ENCODE data around the gene USP34.
A peak's percentile ranks its signal among the peaks of the same experiment; 100 is the strongest.

The USP34 gene

DNA sequence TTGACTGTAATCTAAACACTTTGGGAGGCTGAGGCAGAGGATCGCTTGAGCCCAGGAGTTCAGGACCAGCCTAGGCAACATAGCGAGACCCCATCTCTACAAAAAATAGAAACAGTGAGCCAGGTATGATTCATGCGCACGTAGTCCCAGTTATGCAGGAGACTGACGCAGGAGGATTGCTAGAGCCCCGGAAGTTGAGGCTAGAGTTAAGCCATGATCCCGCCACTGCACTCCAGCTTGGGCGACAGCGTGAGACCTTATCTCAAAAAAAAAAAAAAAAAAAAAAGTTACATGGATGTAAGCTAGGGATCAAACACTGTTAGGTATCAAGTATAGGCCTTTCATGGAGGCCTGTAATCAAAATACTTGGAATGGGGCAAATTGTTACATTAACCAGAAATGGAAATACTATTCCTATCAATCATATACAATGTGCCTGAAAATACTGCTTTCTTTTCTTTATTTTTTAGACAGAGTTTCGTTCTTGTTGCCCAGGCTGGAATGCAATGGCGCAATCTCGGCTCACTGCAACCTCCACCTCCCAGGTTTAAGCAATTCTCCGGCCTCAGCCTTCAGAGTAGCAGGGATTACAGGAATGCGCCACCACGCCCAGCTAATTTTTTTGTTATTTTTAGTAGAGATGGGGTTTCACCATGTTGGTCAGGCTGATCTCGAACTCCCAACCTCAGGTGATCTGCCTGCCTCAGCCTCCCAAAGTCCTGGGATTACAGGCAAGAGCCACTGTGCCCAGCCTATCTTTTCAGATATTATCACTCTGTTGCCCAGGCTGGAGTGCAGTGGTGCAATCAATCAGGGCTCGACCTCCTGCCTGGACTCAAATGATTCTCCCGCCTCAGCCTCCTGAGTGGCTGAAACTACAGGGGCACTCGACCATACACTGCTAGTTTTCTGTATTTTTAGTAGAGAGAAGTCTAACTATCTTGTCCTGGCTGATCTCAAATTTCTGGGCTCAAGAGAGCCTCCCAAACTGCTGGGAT is 40.1 kb upstream of the USP34 start:
- H3K9me3 ChIP-seq (ENCODE audit: control insufficient read depth, low read length) = no peaks in the 10 kb centered on the region
- H3K4me1 ChIP-seq (ENCODE audit: control insufficient read depth, insufficient read depth, low read depth, low read length) = peaks cover 8% of the 10 kb centered on the region
- H3K9ac ChIP-seq (ENCODE audit: low read length) = no peak overlapping the region
- no peak overlapping the region for H3K4me3 ChIP-seq (ENCODE audit: insufficient read depth in 1 of 2, low read depth in 1 of 2, low read length in 2 of 2)
- H4K91ac ChIP-seq (ENCODE audit: low read length) = no peak overlapping the region
- DNase-seq = no peak
- no peak overlapping the region for H2BK120ac ChIP-seq (ENCODE audit: low read depth, low read length)
- H3K79me1 ChIP-seq (replicated peaks; ENCODE audit: low read length, poor library complexity, severe bottlenecking) = peaks cover 1% of the 10 kb centered on the region
- H2AK5ac ChIP-seq (ENCODE audit: low read length, severe bottlenecking) = no peak overlapping the region
- peaks cover 45 to 64% of the 10 kb centered on the region in 2 experiments for H3K36me3 ChIP-seq (ENCODE audit: control insufficient read depth in 1 of 2, insufficient read depth in 2 of 2, low read depth in 1 of 2, low read length in 2 of 2)
- no peak overlapping the region for H2BK12ac ChIP-seq (ENCODE audit: low read length in 2 of 2)
- no peak overlapping the region for H2BK15ac ChIP-seq (ENCODE audit: low read depth, poor library complexity, severe bottlenecking)
- H3K4ac ChIP-seq (ENCODE audit: low read depth in 1 of 2, low read length in 2 of 2) = no peak overlapping the region
- no peak overlapping the region for H2BK5ac ChIP-seq (ENCODE audit: low read depth, low read length, poor library complexity, severe bottlenecking)
- no peak overlapping the region for H3K18ac ChIP-seq (ENCODE audit: low read depth in 1 of 2, low read length in 2 of 2)
- no peak overlapping the region for H3K4me2 ChIP-seq (ENCODE audit: low read length, poor library complexity, severe bottlenecking)
- H4K8ac ChIP-seq (ENCODE audit: low read length) = no peak overlapping the region
- H2AFZ ChIP-seq (ENCODE audit: low read depth, low read length) = no peak overlapping the region
- peak overlapping the region; percentile 44 for H3K27ac ChIP-seq (ENCODE audit: low read length, poor library complexity, severe bottlenecking)
- H3K23ac ChIP-seq (ENCODE audit: low read length in 2 of 2) = no peak overlapping the region
- H3K27me3 ChIP-seq (ENCODE audit: control insufficient read depth in 1 of 2, insufficient read depth in 1 of 2, low read length in 2 of 2) = no peaks in the 10 kb centered on the region
- no peak overlapping the region for H3K14ac ChIP-seq (ENCODE audit: low read length in 2 of 2)
- 96% methylated on average over 16 of the region's 19 CpGs for WGBS

DNA sequence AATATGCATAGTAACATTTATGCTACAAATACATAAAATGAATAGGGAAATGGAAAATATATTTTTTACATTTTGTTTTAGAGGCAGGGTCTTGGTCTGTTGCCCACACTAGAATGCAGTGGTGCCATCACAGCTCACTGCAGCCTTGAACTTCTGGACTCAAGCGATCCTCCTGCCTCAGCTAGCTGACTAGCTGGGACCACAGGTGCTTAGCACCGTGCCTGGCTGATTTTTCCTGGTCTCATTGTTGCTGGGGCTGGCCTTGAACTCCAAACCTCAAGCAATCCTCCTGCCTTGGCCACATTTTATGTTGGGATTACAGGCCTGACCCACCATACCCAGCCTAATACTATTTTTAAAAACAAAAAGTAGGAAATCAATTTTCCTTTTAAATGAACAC is 34.1 kb upstream of the USP34 start:
- H2AK5ac ChIP-seq (ENCODE audit: low read length, severe bottlenecking) = no peak overlapping the region
- H3K23ac ChIP-seq (ENCODE audit: low read length in 2 of 2) = no peak overlapping the region
- peaks cover 37 to 64% of the 10 kb centered on the region in 2 experiments for H3K36me3 ChIP-seq (ENCODE audit: control insufficient read depth in 1 of 2, insufficient read depth in 2 of 2, low read depth in 1 of 2, low read length in 2 of 2)
- H3K9ac ChIP-seq (ENCODE audit: low read length) = no peak overlapping the region
- H2BK120ac ChIP-seq (ENCODE audit: low read depth, low read length) = no peak overlapping the region
- no peak overlapping the region for H3K4ac ChIP-seq (ENCODE audit: low read depth in 1 of 2, low read length in 2 of 2)
- no peak overlapping the region for H4K8ac ChIP-seq (ENCODE audit: low read length)
- H2BK5ac ChIP-seq (ENCODE audit: low read depth, low read length, poor library complexity, severe bottlenecking) = no peak overlapping the region
- peaks cover 7% of the 10 kb centered on the region for H3K79me1 ChIP-seq (replicated peaks; ENCODE audit: low read length, poor library complexity, severe bottlenecking)
- 94% methylated on average over 2 of the region's 2 CpGs for WGBS
- no peak overlapping the region for H3K4me2 ChIP-seq (ENCODE audit: low read length, poor library complexity, severe bottlenecking)
- no peak overlapping the region for H2BK15ac ChIP-seq (ENCODE audit: low read depth, poor library complexity, severe bottlenecking)
- H3K18ac ChIP-seq (ENCODE audit: low read depth in 1 of 2, low read length in 2 of 2) = no peak overlapping the region
- no peak overlapping the region for H4K91ac ChIP-seq (ENCODE audit: low read length)
- H3K4me3 ChIP-seq (ENCODE audit: insufficient read depth in 1 of 2, low read depth in 1 of 2, low read length in 2 of 2) = no peak overlapping the region
- H3K27me3 ChIP-seq (ENCODE audit: control insufficient read depth in 1 of 2, insufficient read depth in 1 of 2, low read length in 2 of 2) = no peaks in the 10 kb centered on the region
- H3K27ac ChIP-seq (ENCODE audit: low read length, poor library complexity, severe bottlenecking) = no peak overlapping the region
- H2BK12ac ChIP-seq (ENCODE audit: low read length in 2 of 2) = no peak overlapping the region
- no peak overlapping the region for H2AFZ ChIP-seq (ENCODE audit: low read depth, low read length)
- peaks cover 2% of the 10 kb centered on the region for H3K4me1 ChIP-seq (ENCODE audit: control insufficient read depth, insufficient read depth, low read depth, low read length)
- H3K9me3 ChIP-seq (ENCODE audit: control insufficient read depth, low read length) = no peaks in the 10 kb centered on the region
- DNase-seq = no peak
- no peak overlapping the region for H3K14ac ChIP-seq (ENCODE audit: low read length in 2 of 2)

GRCh38 chr2:61499060-61499459 is 28.2 kb upstream of the USP34 start:
- peak overlapping the region; percentile 12 for H4K8ac ChIP-seq (ENCODE audit: low read length)
- 100% methylated on average over 2 of the region's 2 CpGs for WGBS
- no peak overlapping the region for H2BK5ac ChIP-seq (ENCODE audit: low read depth, low read length, poor library complexity, severe bottlenecking)
- no peaks in the 10 kb centered on the region for H3K9me3 ChIP-seq (ENCODE audit: control insufficient read depth, low read length)
- H3K4me3 ChIP-seq (ENCODE audit: insufficient read depth in 1 of 2, low read depth in 1 of 2, low read length in 2 of 2) = no peak overlapping the region
- H2BK12ac ChIP-seq (ENCODE audit: low read length in 2 of 2) = no peak overlapping the region
- no peak overlapping the region for H2BK120ac ChIP-seq (ENCODE audit: low read depth, low read length)
- no peaks in the 10 kb centered on the region for H3K27me3 ChIP-seq (ENCODE audit: control insufficient read depth in 1 of 2, insufficient read depth in 1 of 2, low read length in 2 of 2)
- no peak overlapping the region for H4K91ac ChIP-seq (ENCODE audit: low read length)
- H3K4ac ChIP-seq (ENCODE audit: low read depth in 1 of 2, low read length in 2 of 2) = no peak overlapping the region
- no peak for DNase-seq
- H3K4me1 ChIP-seq (ENCODE audit: control insufficient read depth, insufficient read depth, low read depth, low read length) = no peaks in the 10 kb centered on the region
- no peak overlapping the region for H2AK5ac ChIP-seq (ENCODE audit: low read length, severe bottlenecking)
- H3K27ac ChIP-seq (ENCODE audit: low read length, poor library complexity, severe bottlenecking) = no peak overlapping the region
- no peak overlapping the region for H3K18ac ChIP-seq (ENCODE audit: low read depth in 1 of 2, low read length in 2 of 2)
- H3K36me3 ChIP-seq (ENCODE audit: control insufficient read depth in 1 of 2, insufficient read depth in 2 of 2, low read depth in 1 of 2, low read length in 2 of 2) = peaks cover 23 to 87% of the 10 kb centered on the region in 2 experiments
- H3K9ac ChIP-seq (ENCODE audit: low read length) = no peak overlapping the region
- H2BK15ac ChIP-seq (ENCODE audit: low read depth, poor library complexity, severe bottlenecking) = no peak overlapping the region
- H3K4me2 ChIP-seq (ENCODE audit: low read length, poor library complexity, severe bottlenecking) = no peak overlapping the region
- H3K23ac ChIP-seq (ENCODE audit: low read length in 2 of 2) = no peak overlapping the region
- no peak overlapping the region for H2AFZ ChIP-seq (ENCODE audit: low read depth, low read length)
- H3K14ac ChIP-seq (ENCODE audit: low read length in 2 of 2) = no peak overlapping the region
- peaks cover 13% of the 10 kb centered on the region for H3K79me1 ChIP-seq (replicated peaks; ENCODE audit: low read length, poor library complexity, severe bottlenecking)

DNA sequence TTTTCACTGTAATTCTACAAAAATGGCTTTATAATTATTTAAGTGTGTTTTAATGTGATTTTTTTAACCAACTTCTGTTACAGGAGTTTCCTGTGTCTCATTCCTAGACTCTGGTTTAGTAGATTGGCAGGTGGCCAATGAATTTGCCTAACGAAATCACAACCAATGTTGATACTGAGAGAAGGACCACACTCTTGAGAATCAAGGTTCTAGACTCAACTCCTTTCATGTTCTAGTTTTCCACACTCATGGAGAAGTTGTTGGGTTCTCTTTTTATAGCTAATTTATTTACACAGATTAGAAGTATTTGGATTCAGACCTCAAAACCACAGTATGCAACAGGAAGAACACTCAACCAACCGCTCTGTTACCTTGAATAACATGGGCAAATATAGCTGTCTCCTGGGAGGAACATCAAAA is 22.6 kb upstream of the USP34 start:
- H2AFZ ChIP-seq (ENCODE audit: low read depth, low read length) = no peak overlapping the region
- WGBS = 92% methylated on average over 2 of the region's 2 CpGs

More for the DNA sequence above, 22.6 kb upstream of the USP34 start:
- H3K27ac ChIP-seq (ENCODE audit: low read length, poor library complexity, severe bottlenecking) = no peak overlapping the region
- no peaks in the 10 kb centered on the region for H3K9me3 ChIP-seq (ENCODE audit: control insufficient read depth, low read length)
- H3K4ac ChIP-seq (ENCODE audit: low read depth in 1 of 2, low read length in 2 of 2) = no peak overlapping the region
- H2BK5ac ChIP-seq (ENCODE audit: low read depth, low read length, poor library complexity, severe bottlenecking) = no peak overlapping the region
- no peak overlapping the region for H4K8ac ChIP-seq (ENCODE audit: low read length)
- peaks cover 18% of the 10 kb centered on the region for H3K79me1 ChIP-seq (replicated peaks; ENCODE audit: low read length, poor library complexity, severe bottlenecking)
- H3K14ac ChIP-seq (ENCODE audit: low read length in 2 of 2) = no peak overlapping the region
- H2BK120ac ChIP-seq (ENCODE audit: low read depth, low read length) = no peak overlapping the region
- H3K36me3 ChIP-seq (ENCODE audit: control insufficient read depth in 1 of 2, insufficient read depth in 2 of 2, low read depth in 1 of 2, low read length in 2 of 2) = peaks cover 28 to 92% of the 10 kb centered on the region in 2 experiments
- no peak overlapping the region for H2BK12ac ChIP-seq (ENCODE audit: low read length in 2 of 2)
- H2BK15ac ChIP-seq (ENCODE audit: low read depth, poor library complexity, severe bottlenecking) = no peak overlapping the region
- H2AK5ac ChIP-seq (ENCODE audit: low read length, severe bottlenecking) = no peak overlapping the region
- no peak overlapping the region for H4K91ac ChIP-seq (ENCODE audit: low read length)
- H3K4me1 ChIP-seq (ENCODE audit: control insufficient read depth, insufficient read depth, low read depth, low read length) = no peaks in the 10 kb centered on the region
- peak; percentile 12 for DNase-seq
- H3K27me3 ChIP-seq (ENCODE audit: control insufficient read depth in 1 of 2, insufficient read depth in 1 of 2, low read length in 2 of 2) = no peaks in the 10 kb centered on the region
- H3K18ac ChIP-seq (ENCODE audit: low read depth in 1 of 2, low read length in 2 of 2) = no peak overlapping the region
- no peak overlapping the region for H3K23ac ChIP-seq (ENCODE audit: low read length in 2 of 2)
- H3K4me3 ChIP-seq (ENCODE audit: insufficient read depth in 1 of 2, low read depth in 1 of 2, low read length in 2 of 2) = no peak overlapping the region
- no peak overlapping the region for H3K4me2 ChIP-seq (ENCODE audit: low read length, poor library complexity, severe bottlenecking)
- H3K9ac ChIP-seq (ENCODE audit: low read length) = no peak overlapping the region

Measured in mesenchymal stem cell (in vitro differentiated cells and primary cell).